IMR-90 (cell line): ENCODE results near the gene VSIR. TPM values are rescaled to one million over a fixed set of nuclear protein-coding genes. Genes with fewer than 3 reads are reported as not detected.

ENCODE experiments used
- ATAC-seq: fragments of 200-7000 bp; cut with Tn5 transposase; 2 replicates; pipeline ENCODE4 v1.9.1; 2020; ENCODE audit warnings: low read depth, mild to moderate bottlenecking, moderate library complexity
- BruUV-seq: library from RNA; stranded (reverse); fragments of 400-500 nt; replicated peaks from 2 replicates; lab custom pipeline; 2021; lab: Mats Ljungman, UMichigan
- CTCF ChIA-PET: fragments of 300-600 bp; formaldehyde crosslinking; extraction: SDS; loops from one replicate; lab custom pipeline; 2021; ENCODE audit warnings: antibody characterized with exemption; lab: Yijun Ruan, JAX
- POLR2A ChIA-PET: fragments of 300-600 bp; sonication (Branson Sonifier 250); formaldehyde crosslinking; loops from one replicate; lab custom pipeline; 2022; ENCODE audit warnings: antibody characterized with exemption; ENCODE audit not compliant: unreplicated experiment; lab: Charles Lee
- DNase-seq: peaks from one replicate; pipeline ENCODE4 v3.0.0; 2013
- H2AFZ ChIP-seq: replicated peaks from 2 replicates; pipeline ENCODE3; 2013; ENCODE audit warnings: low read length, mild to moderate bottlenecking; ENCODE audit not compliant: poor library complexity
- H2AK5ac ChIP-seq: 2 replicates; pipeline ENCODE4 v1.6.1; 2013; ENCODE audit warnings: low read depth, low read length, inconsistent platforms
- H2AK9ac ChIP-seq: replicated peaks from 2 replicates; pipeline ENCODE3; 2013; ENCODE audit warnings: mild to moderate bottlenecking, low read depth, low read length, moderate library complexity; ENCODE audit not compliant: poor library complexity
- H2BK120ac ChIP-seq: 2 replicates; pipeline ENCODE4 v1.6.1; 2013; ENCODE audit warnings: low read depth, low read length, inconsistent platforms
- H2BK15ac ChIP-seq: 3 replicates; pipeline ENCODE4 v1.6.1; 2013; ENCODE audit warnings: low read depth, low read length, inconsistent platforms
- H2BK20ac ChIP-seq: 2 replicates; pipeline ENCODE4 v1.6.1; 2013; ENCODE audit warnings: low read depth, mild to moderate bottlenecking, inconsistent platforms, low read length, moderate library complexity
- H2BK5ac ChIP-seq: 2 replicates; pipeline ENCODE4 v1.6.1; 2013; ENCODE audit warnings: mild to moderate bottlenecking, low read depth, low read length, inconsistent platforms; ENCODE audit not compliant: poor library complexity, severe bottlenecking
- H3K14ac ChIP-seq: replicated peaks from 2 replicates; pipeline ENCODE4 v1.6.1; 2013; ENCODE audit warnings: low read depth, low read length, inconsistent platforms
- H3K18ac ChIP-seq: 2 replicates; pipeline ENCODE4 v1.6.1; 2013; ENCODE audit warnings: low read depth, low read length, control low read depth
- H3K23ac ChIP-seq: 2 replicates; pipeline ENCODE4 v1.6.1; 2013; ENCODE audit warnings: low read depth, low read length, inconsistent platforms
- H3K27ac ChIP-seq: 2 replicates; pipeline ENCODE4 v1.5.1; 2013; ENCODE audit warnings: mild to moderate bottlenecking, control low read depth, low read length; ENCODE audit not compliant: insufficient read depth
- H3K27me3 ChIP-seq: 2 replicates; pipeline ENCODE4 v1.6.1; 2013; ENCODE audit warnings: low read length; ENCODE audit not compliant: control insufficient read depth, insufficient read depth
- H3K36me3 ChIP-seq: 2 replicates; pipeline ENCODE4 v1.6.1; 2013; ENCODE audit warnings: low read length, mixed read lengths; ENCODE audit not compliant: control insufficient read depth, insufficient read depth
- H3K4ac ChIP-seq: 2 replicates; pipeline ENCODE4 v1.6.1; 2013; ENCODE audit warnings: low read depth, low read length, inconsistent platforms
- H3K4me1 ChIP-seq: 2 replicates; pipeline ENCODE4 v1.6.1; 2013; ENCODE audit warnings: low read length, mixed read lengths; ENCODE audit not compliant: control insufficient read depth, insufficient read depth
- H3K4me2 ChIP-seq: 2 replicates; pipeline ENCODE4 v1.6.1; 2013; ENCODE audit warnings: low read depth, mild to moderate bottlenecking, control low read depth, low read length, moderate library complexity
- H3K4me3 ChIP-seq: 2 replicates; pipeline ENCODE4 v1.5.1; 2013; ENCODE audit warnings: low read depth, mild to moderate bottlenecking, control low read depth, low read length, moderate library complexity; ENCODE audit not compliant: insufficient read depth
- H3K56ac ChIP-seq: 2 replicates; pipeline ENCODE4 v1.6.1; 2013; ENCODE audit warnings: low read length, inconsistent platforms; ENCODE audit not compliant: insufficient read depth; ENCODE audit errors: extremely low read depth
- H3K79me1 ChIP-seq, 2 experiments: 2 replicates each; pipeline ENCODE4 v1.6.1; 2013; ENCODE audit warnings: low read length in 2 of 2, inconsistent platforms in 1 of 2, low read depth in 1 of 2
- H3K9ac ChIP-seq: 2 replicates; pipeline ENCODE4 v1.6.1; 2013; ENCODE audit warnings: low read depth, low read length, control low read depth
- H3K9me1 ChIP-seq: 2 replicates; pipeline ENCODE4 v1.6.1; 2013; ENCODE audit warnings: low read length, inconsistent platforms; ENCODE audit not compliant: insufficient read depth
- H3K9me3 ChIP-seq: 2 replicates; pipeline ENCODE4 v1.6.1; 2013; ENCODE audit warnings: low read length; ENCODE audit not compliant: control insufficient read depth, insufficient read depth
- H4K20me1 ChIP-seq: 2 replicates; pipeline ENCODE4 v1.6.1; 2013; ENCODE audit warnings: low read length, inconsistent platforms; ENCODE audit not compliant: insufficient read depth
- H4K5ac ChIP-seq: 2 replicates; pipeline ENCODE4 v1.6.1; 2013; ENCODE audit warnings: mild to moderate bottlenecking, low read depth, low read length, control low read depth
- H4K8ac ChIP-seq, 2 experiments: 2 replicates each; pipeline ENCODE4 v1.6.1; 2013; ENCODE audit warnings: low read depth in 2 of 2, low read length in 2 of 2, control low read depth in 1 of 2, inconsistent platforms in 1 of 2
- H4K91ac ChIP-seq: 2 replicates; pipeline ENCODE4 v1.6.1; 2013; ENCODE audit warnings: low read depth, low read length, inconsistent platforms; ENCODE audit not compliant: insufficient read depth
- BHLHE40 ChIP-seq: fragments of 150-350 bp; IDR thresholded peaks from 2 replicates; pipeline ENCODE4 v1.6.1; 2016; ENCODE audit warnings: mild to moderate bottlenecking, low read depth, low read length
- CEBPB ChIP-seq: IDR thresholded peaks from 2 replicates; pipeline ENCODE4 v1.6.1; 2012; ENCODE audit warnings: low read depth, low read length, improper control_type of control experiment
- CHD1 ChIP-seq: IDR thresholded peaks from 2 replicates; pipeline ENCODE4 v1.6.1; 2012; ENCODE audit warnings: low read depth, low read length, improper control_type of control experiment
- CTCF ChIP-seq: conservative IDR thresholded peaks from 2 replicates; pipeline ENCODE4 v1.5.1; 2012; ENCODE audit warnings: mild to moderate bottlenecking, low read depth, low read length, improper control_type of control experiment
- FOS ChIP-seq: fragments of 150-350 bp; IDR thresholded peaks from 2 replicates; pipeline ENCODE4 v1.6.1; 2016; ENCODE audit warnings: low read depth, low read length
- MAFK ChIP-seq: IDR thresholded peaks from 2 replicates; pipeline ENCODE4 v1.6.1; 2012; ENCODE audit warnings: low read depth, low read length, improper control_type of control experiment
- MAZ ChIP-seq: IDR thresholded peaks from 2 replicates; pipeline ENCODE4 v1.6.1; 2012; ENCODE audit warnings: low read depth, mild to moderate bottlenecking, low read length, improper control_type of control experiment, moderate library complexity, borderline replicate concordance
- MXI1 ChIP-seq: IDR thresholded peaks from 2 replicates; pipeline ENCODE4 v1.6.1; 2012; ENCODE audit warnings: low read depth, mild to moderate bottlenecking, low read length, moderate library complexity, borderline replicate concordance
- NFE2L2 ChIP-seq: fragments of 150-350 bp; IDR thresholded peaks from 2 replicates; pipeline ENCODE4 v1.6.1; 2016; ENCODE audit warnings: low read depth, mild to moderate bottlenecking, low read length
- POLR2A ChIP-seq: IDR thresholded peaks from 2 replicates; pipeline ENCODE4 v1.6.1; 2012; ENCODE audit warnings: mild to moderate bottlenecking, low read depth, low read length
- RAD21 ChIP-seq: IDR thresholded peaks from 2 replicates; pipeline ENCODE4 v1.6.1; 2012; ENCODE audit warnings: low read length, improper control_type of control experiment
- RCOR1 ChIP-seq: IDR thresholded peaks from 2 replicates; pipeline ENCODE4 v1.6.1; 2012; ENCODE audit warnings: mild to moderate bottlenecking, low read length, improper control_type of control experiment; ENCODE audit not compliant: insufficient replicate concordance
- RFX5 ChIP-seq: IDR thresholded peaks from 2 replicates; pipeline ENCODE4 v1.8.0; 2012; ENCODE audit warnings: low read depth, mild to moderate bottlenecking, low read length, moderate library complexity
- SMC3 ChIP-seq: fragments of 150-350 bp; IDR thresholded peaks from 2 replicates; pipeline ENCODE4 v1.6.1; 2016; ENCODE audit warnings: low read depth, mild to moderate bottlenecking, antibody characterized with exemption, low read length, moderate library complexity
- WGBS, 2 experiments: methylation state at CpG; one replicate each; pipeline versions ENCODE4 v1.1.5 to v1.1.7; 2013; ENCODE audit warnings: missing lambda C conversion rate in 2 of 2; ENCODE audit not compliant: insufficient read length in 1 of 2; ENCODE audit errors: extremely low coverage in 2 of 2; 5-methylcytosine and 5-hydroxymethylcytosine counted together
- dilution Hi-C: fragments of 300-500 bp; cut with HindIII; formaldehyde crosslinking; loops from one replicate; pipeline ENCODE4 v1.14.3; 2018; ENCODE audit warnings: low sequenced_read_pairs; ENCODE audit not compliant: unreplicated experiment
- in situ Hi-C: fragments of 300-500 bp; cut with MboI; formaldehyde crosslinking; loops from 3 replicates; pipeline ENCODE4 v1.14.3; 2019; ENCODE audit warnings: low sequenced_read_pairs, inconsistent platforms, mixed read lengths
- intact Hi-C: fragments of 100-400 bp; cut with micrococcal nuclease; formaldehyde crosslinking; loops from 2 replicates; pipeline ENCODE4 v1.10.0; 2022
- polyA plus RNA-seq, 3 experiments: library from polyadenylated mRNA; depleted of rRNA; stranded (reverse); fragments of >200 nt; gene quantifications; 2 replicates each; pipeline ENCODE4 v1.2.3, GENCODE V29; 2012; ENCODE audit warnings: low replicate concordance in 1 of 3
- total RNA-seq: library from RNA; depleted of rRNA; stranded (reverse); fragments of >200 nt; gene quantifications from 2 replicates; pipeline ENCODE4 v1.2.3, GENCODE V29; 2012
- TF ChIP-seq, protein P1 (sequence below): fragments of 150-350 bp; IDR thresholded peaks from 2 replicates; pipeline ENCODE4 v1.6.1; 2017; ENCODE audit warnings: mild to moderate bottlenecking, antibody characterized with exemption, low read length, low read depth
- TF ChIP-seq, protein P2 (sequence below): fragments of 150-350 bp; IDR thresholded peaks from 2 replicates; pipeline ENCODE4 v1.6.1; 2016; ENCODE audit warnings: low read depth, mild to moderate bottlenecking, low read length, moderate library complexity, borderline replicate concordance

Gene VSIR
- total and polyA plus RNA-seq, 2 of the 4 experiments (the other 2 are of a cell fraction) = 5.0 to 23.8 TPM

DNA sequence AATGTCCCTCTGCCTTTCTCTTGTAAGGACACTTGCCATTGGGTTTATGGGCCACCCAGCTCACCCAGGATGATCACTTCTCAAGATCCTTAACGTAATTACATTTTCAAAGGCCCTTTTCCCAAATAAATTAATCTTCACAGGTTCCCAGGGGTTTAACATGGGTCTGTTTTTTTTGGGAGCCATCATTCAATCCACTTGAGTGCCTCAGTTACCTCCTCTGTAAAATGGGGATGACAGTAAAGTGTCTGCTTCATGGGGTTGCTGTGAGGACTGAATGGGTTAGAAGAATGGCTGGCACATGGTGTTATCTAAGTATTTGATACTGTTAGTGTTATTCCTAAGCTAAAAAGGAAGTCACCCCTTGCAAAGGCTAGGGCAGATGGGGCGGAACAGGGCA is 61.1 kb downstream of the VSIR start:
- H2AK9ac ChIP-seq = no peak overlapping the region
- no CpG with 5 or more reads among the region's 2 CpGs for WGBS, 2 experiments
- intact Hi-C loops (loop anchor here (5.0 kb wide), 2 partner anchors 55 to 100 kb away; no protein-coding TSS in a partner anchor), in situ Hi-C loops (no loop called here), dilution Hi-C loops (no loop called here)
- TF ChIP-seq, protein P1, sequence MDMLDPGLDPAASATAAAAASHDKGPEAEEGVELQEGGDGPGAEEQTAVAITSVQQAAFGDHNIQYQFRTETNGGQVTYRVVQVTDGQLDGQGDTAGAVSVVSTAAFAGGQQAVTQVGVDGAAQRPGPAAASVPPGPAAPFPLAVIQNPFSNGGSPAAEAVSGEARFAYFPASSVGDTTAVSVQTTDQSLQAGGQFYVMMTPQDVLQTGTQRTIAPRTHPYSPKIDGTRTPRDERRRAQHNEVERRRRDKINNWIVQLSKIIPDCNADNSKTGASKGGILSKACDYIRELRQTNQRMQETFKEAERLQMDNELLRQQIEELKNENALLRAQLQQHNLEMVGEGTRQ = no peak
- no peak for TF ChIP-seq RFX5
- no peak for TF ChIP-seq RCOR1
- TF ChIP-seq BHLHE40 = no peak
- TF ChIP-seq MAFK = no peak
- TF ChIP-seq, protein P2, sequence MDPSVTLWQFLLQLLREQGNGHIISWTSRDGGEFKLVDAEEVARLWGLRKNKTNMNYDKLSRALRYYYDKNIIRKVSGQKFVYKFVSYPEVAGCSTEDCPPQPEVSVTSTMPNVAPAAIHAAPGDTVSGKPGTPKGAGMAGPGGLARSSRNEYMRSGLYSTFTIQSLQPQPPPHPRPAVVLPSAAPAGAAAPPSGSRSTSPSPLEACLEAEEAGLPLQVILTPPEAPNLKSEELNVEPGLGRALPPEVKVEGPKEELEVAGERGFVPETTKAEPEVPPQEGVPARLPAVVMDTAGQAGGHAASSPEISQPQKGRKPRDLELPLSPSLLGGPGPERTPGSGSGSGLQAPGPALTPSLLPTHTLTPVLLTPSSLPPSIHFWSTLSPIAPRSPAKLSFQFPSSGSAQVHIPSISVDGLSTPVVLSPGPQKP = no peak
- TF ChIP-seq MXI1 = no peak
- TF ChIP-seq CTCF = no peak
- TF ChIP-seq RAD21 = no peak
- no peak for TF ChIP-seq CHD1
- TF ChIP-seq SMC3 = no peak
- no peak for TF ChIP-seq NFE2L2
- no peak for TF ChIP-seq POLR2A
- TF ChIP-seq MAZ = no peak
- no peak for TF ChIP-seq FOS
- no peak for TF ChIP-seq CEBPB
- no peak overlapping the region for H4K91ac ChIP-seq
- no peak overlapping the region for H3K18ac ChIP-seq
- 0 out of 2 replicates have a peak overlapping the region, but pooled peaks have one; percentile 43 for H2AK5ac ChIP-seq
- H4K5ac ChIP-seq = no peak overlapping the region
- H3K9me3 ChIP-seq = peaks cover 2% of the 10 kb centered on the region; the same call in 1 of the 2 replicates
- H2AFZ ChIP-seq = no peak overlapping the region
- ATAC-seq (no peak), DNase-seq (no peak)
- no peak overlapping the region for H3K56ac ChIP-seq
- POLR2A ChIA-PET = no interaction called here
- H4K8ac ChIP-seq = no peak overlapping the region
- peaks cover 19% of the 10 kb centered on the region for H3K4me1 ChIP-seq
- no peak overlapping the region for H3K27ac ChIP-seq
- H2BK120ac ChIP-seq = no peak overlapping the region
- BruUV-seq = no TSS peak
- H3K4me3 ChIP-seq = no peak overlapping the region
- H3K9ac ChIP-seq = no peak overlapping the region
- H3K4me2 ChIP-seq = no peak overlapping the region
- H3K27me3 ChIP-seq = peaks cover 8% of the 10 kb centered on the region; the same call in 1 of the 2 replicates
- no peak overlapping the region for H2BK20ac ChIP-seq
- no peak overlapping the region for H2BK5ac ChIP-seq
- no peaks in the 10 kb centered on the region for H3K79me1 ChIP-seq
- H3K36me3 ChIP-seq = no peaks in the 10 kb centered on the region
- H3K9me1 ChIP-seq = no peaks in the 10 kb centered on the region
- CTCF ChIA-PET = no interaction called here
- no peak overlapping the region for H2BK15ac ChIP-seq
- H4K20me1 ChIP-seq = no peaks in the 10 kb centered on the region
- H3K23ac ChIP-seq = no peak overlapping the region
- H3K14ac ChIP-seq = no peak overlapping the region
- H3K4ac ChIP-seq = no peak overlapping the region
